Cardiac septum (tissue), 1 donor: ENCODE results near the gene AKAP13. TPM values are rescaled to one million over a fixed set of nuclear protein-coding genes. Genes with fewer than 3 reads are reported as not detected.
A peak's percentile ranks its signal among the peaks of the same experiment; 100 is the strongest.
"Not testable (repeated sequence)": the region's sequence is repeated elsewhere in the genome, so short reads cannot be mapped to it uniquely, and the experiment has no call there.

Experiments used
- DNase-seq: peaks from one replicate; pipeline ENCODE4 v3.0.0-alpha.2; 2020; ENCODE audit warnings: low spot score
- intact Hi-C: fragments of 100-400 bp; cut with DNase I; formaldehyde crosslinking; loops from one replicate; pipeline ENCODE4 v1.14.0; 2022
- total RNA-seq: library from RNA; stranded (reverse); fragmentation: NEBNext Ultra II Directional; extraction: Animal tissue kit (Norgen Biotek cat#: 25700); gene quantifications from one replicate; pipeline ENCODE4 v1.2.1, GENCODE V29; 2021
- donor health status: DM: no; HTN: no; CAD: no.

Gene AKAP13
- total RNA-seq, 1 donor from 2014 or later = 458 TPM

GRCh38 chr15:85571780-85572179 is 191.4 kb downstream of the AKAP13 start:
- no peak for DNase-seq
- intact Hi-C loops = no loop called here

GRCh38 chr15:85576392-85576791 is 196.0 kb downstream of the AKAP13 start:
- intact Hi-C loops = no loop called here
- DNase-seq = no peak

- intact Hi-C loops = no loop called here
- DNase-seq = no peak
Observed at GRCh38 chr15:85578941-85579701, 198.7 kb downstream of the AKAP13 start.

- intact Hi-C loops = loop anchor here (5.0 kb wide), 3 partner anchors 42 to 248 kb away; no protein-coding TSS in a partner anchor
- no peak for DNase-seq
Observed at GRCh38 chr15:85579957-85580694, 199.7 kb downstream of the AKAP13 start.

DNA sequence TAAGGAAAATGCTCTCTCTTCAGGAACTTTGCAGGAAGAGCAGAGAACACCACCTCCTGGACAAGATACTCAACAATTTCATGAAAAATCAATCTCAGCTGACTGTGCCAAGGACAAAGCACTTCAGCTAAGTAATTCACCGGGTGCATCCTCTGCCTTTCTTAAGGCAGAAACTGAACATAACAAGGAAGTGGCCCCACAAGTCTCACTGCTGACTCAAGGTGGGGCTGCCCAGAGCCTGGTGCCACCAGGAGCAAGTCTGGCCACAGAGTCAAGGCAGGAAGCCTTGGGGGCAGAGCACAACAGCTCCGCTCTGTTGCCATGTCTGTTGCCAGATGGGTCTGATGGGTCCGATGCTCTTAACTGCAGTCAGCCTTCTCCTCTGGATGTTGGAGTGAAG is 200.5 kb downstream of the AKAP13 start:
- intact Hi-C loops = loop anchor here (5.0 kb wide), 3 partner anchors 41 to 249 kb away; no protein-coding TSS in a partner anchor
- no peak for DNase-seq

- DNase-seq = no peak
- intact Hi-C loops = loop anchor here (5.0 kb wide), 3 partner anchors 41 to 249 kb away; no protein-coding TSS in a partner anchor
Observed at GRCh38 chr15:85581495-85581894, 201.1 kb downstream of the AKAP13 start.

DNA sequence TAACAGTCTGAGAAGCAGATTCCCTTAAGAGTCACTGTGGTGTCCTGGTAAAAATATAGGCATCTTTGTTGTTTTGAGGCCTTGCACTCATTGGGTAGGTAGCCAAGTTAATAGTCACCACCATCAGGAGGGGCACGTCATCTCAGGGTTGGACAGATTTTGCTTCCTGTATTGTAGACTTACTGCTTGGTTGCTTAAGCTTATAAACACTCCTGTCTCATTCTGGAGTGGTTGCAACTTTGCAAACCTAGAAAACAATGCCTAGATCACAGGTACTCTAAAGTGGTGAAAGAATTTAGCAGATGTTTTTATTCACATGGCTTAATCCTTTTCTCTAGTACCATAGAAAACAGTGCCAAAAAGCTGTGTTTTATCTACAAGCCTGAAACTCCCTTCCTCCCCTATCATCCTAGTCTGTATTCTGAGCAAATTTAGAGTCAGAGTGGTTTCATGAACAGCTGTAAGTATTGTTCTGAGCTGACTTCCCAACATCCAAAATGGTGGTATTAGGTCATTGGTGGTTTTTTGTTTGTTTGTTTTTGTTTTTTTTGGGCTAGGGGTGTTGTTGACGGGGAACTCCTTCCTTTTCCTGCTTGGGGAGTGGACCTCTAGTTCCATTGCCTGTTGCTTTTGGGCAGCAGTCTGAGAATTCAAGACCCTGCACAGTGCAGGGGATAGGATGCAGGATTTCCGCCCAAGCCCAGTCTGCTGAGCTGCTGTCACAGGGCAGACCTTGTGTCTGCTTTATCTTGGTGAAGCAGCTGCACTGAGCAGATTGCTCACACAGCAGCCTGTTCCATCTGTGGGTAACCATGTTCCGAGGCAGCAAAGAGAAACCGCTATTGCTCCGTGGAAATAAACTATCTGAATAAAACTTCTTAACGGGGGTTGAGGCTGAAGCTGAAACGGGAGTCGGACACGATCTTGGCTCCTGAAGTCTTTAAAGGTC is 202.0 kb downstream of the AKAP13 start:
- intact Hi-C loops = loop anchor here (5.0 kb wide), 3 partner anchors 40 to 250 kb away; no protein-coding TSS in a partner anchor
- peak; percentile 91 for DNase-seq

DNA sequence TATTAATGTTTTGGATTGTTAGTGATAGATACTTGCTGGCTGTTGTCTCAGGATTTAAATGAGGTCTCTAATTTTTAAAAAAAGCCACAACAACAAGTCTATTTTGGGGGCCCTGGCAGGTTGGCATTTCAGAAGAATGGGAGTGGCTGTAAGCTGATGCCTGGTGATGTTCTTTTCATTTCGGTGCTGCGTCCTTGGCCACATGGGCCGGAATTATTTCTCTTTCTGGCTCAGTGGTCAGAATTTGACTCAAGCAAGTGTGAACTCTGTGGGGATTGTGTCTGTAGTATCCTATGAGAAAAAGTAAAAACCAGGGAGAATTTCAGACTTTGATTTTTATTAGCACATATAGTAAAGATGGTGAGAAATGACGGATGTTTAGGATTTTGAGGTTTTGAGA is 203.0 kb downstream of the AKAP13 start:
- DNase-seq = no peak
- intact Hi-C loops = loop anchor here (5.0 kb wide), 3 partner anchors 39 to 251 kb away; no protein-coding TSS in a partner anchor

- no peak for DNase-seq
- intact Hi-C loops = loop anchor here (5.0 kb wide), 3 partner anchors 38 to 252 kb away; no protein-coding TSS in a partner anchor
Observed at GRCh38 chr15:85583923-85584390, 203.6 kb downstream of the AKAP13 start.

GRCh38 chr15:85584872-85585271 is 204.5 kb downstream of the AKAP13 start:
- intact Hi-C loops = loop anchor here (5.0 kb wide), 3 partner anchors 37 to 253 kb away; no protein-coding TSS in a partner anchor

GRCh38 chr15:85586196-85586595 is 205.8 kb downstream of the AKAP13 start:
- intact Hi-C loops, DNase-seq: not testable (repeated sequence)

More at GRCh38 chr15:85584872-85585271, 204.5 kb downstream of the AKAP13 start:
- DNase-seq = no peak

- intact Hi-C loops = no loop called here
- DNase-seq = no peak
Observed at GRCh38 chr15:85587707-85588411, 207.5 kb downstream of the AKAP13 start.

DNA sequence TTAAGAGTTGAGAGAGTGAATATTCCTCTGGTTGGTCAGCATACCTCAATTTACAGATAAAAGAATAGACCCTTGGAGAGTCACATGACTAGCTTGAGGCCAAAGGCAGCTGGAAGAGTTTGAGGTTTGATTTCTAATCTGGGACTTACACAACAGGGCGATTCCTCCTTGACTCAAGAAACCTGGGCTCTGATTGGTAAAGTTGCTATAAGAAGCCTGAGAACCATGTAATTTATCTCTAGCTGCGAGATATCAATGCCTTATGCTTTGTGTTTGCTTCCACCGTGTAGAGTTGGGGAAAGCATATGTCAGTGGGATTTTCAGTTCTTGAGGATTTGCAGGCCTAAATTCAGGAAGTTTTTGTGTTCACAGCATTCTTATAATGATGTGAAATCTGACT is 208.3 kb downstream of the AKAP13 start:
- no peak for DNase-seq
- intact Hi-C loops = no loop called here

- DNase-seq = no peak
- intact Hi-C loops = no loop called here
Observed at GRCh38 chr15:85589851-85590250, 209.4 kb downstream of the AKAP13 start.

GRCh38 chr15:85591622-85592021 is 211.2 kb downstream of the AKAP13 start:
- no peak for DNase-seq
- intact Hi-C loops = no loop called here

DNA sequence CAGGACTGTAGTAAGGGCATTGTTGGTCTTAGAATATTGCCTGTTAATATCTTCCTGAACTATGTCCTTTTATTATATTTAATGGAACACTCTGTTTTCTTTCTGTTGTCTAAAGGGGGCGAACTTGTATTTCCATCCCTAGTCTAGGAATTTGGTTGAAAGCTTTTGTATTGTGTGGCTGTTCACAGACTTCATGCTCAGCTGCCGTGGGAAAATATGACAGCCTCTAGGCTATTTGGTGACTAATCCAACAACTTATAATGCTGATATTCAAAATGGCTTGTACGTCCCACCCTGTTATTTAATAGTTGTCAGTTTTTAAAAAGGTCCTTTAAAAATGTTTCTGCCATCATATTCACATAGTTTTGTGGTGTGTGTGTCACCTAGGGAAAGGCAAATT is 211.7 kb downstream of the AKAP13 start:
- intact Hi-C loops = no loop called here

DNA sequence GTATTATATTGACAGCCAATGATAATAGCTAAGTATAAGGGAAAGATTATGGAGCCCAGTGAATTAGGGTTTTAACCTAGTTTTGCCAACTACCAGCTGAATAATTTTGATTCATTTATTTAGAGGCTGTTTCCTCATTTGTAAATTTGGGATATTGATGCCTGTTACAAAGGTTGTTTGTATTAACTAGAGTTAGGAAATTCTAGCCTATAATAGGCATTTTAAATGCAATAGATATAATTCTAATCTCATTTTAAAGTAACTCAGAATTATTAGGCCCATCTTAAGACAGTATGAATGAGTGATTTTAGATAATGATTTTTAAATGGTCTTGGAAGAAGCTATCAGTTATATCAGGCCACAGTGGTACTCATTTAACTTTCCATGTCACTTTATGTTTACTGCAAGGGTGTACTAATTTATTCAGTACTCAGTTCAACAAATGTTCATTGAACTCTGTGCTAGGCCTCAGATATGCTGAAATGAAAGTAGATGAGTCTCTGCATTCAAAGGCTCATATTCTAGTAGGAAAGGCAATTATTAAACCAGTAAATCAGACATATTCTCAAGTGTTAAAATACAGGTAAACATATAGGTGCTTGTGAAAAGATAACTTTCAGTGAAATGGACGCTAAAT is 213.5 kb downstream of the AKAP13 start:
- intact Hi-C loops = no loop called here
- DNase-seq = no peak

More for the DNA sequence above, 211.7 kb downstream of the AKAP13 start:
- DNase-seq = no peak
